GM12891 (cell line): ENCODE data around the gene PKLR.

ENCODE experiments used
- POLR2A ChIP-seq: IDR thresholded peaks from 2 replicates; pipeline ENCODE4 v1.6.1; 2011; ENCODE audit warnings: low read depth, low read length, control low read depth
- POLR2AphosphoS5 ChIP-seq: IDR thresholded peaks from 2 replicates; pipeline ENCODE4 v1.6.1; 2011; ENCODE audit warnings: low read depth, low read length, control low read depth
- SPI1 ChIP-seq: IDR thresholded peaks from 2 replicates; pipeline ENCODE4 v1.6.1; 2011; ENCODE audit warnings: low read depth, low read length, control low read depth
- TAF1 ChIP-seq: IDR thresholded peaks from 2 replicates; pipeline ENCODE4 v1.6.1; 2011; ENCODE audit warnings: low read depth, low read length, control low read depth

DNA sequence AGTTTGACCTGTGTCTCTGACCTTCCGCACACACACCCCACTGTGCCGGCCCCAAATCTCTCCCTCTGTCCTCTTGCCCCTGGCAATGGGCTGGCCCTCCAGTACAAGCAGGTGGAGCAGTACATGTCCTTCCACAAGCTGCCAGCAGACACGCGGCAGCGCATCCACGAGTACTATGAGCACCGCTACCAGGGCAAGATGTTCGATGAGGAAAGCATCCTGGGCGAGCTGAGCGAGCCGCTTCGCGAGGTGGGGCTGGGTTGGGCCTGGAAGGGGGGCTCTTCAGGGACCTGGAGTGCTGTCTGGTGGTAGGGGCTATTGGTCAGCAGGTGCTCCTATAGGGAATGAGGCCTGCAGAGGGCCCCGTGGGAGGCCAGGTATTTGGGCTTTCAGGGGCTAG, 16.2 kb downstream of the PKLR start:
- TF ChIP-seq POLR2AphosphoS5 (no peak), SPI1 (no peak), TAF1 (no peak), POLR2A (no peak)
